Stimulated activated CD4-positive, alpha-beta T cell treated with anti-CD3 and anti-CD28 coated beads, Interleukin-12 subunit alpha, Interleukin-12 subunit beta, amount 100 ng/mL, for 48 hours (primary cell): Measurements from ENCODE around the gene PAGR1.
A peak's percentile ranks its signal among the peaks of the same experiment; 100 is the strongest.
"Not testable (repeated sequence)": the region's sequence is repeated elsewhere in the genome, so short reads cannot be mapped to it uniquely, and the experiment has no call there.

Experiments
- DNase-seq, 3 donors: peaks; one replicate each; pipeline ENCODE4 v3.0.0-alpha.2; 2020; ENCODE audit warnings: low read depth in 2 of 3, low spot score in 1 of 3

PAGR1 gene

GRCh38 chr16:29811896-29812665 is 3.9 kb upstream of the PAGR1 start, which contains the start of gene PRRT2:
Gene PRRT2, plus strand, starts transcription at chr16:29812193. Its CDS starts 862 bp downstream, at chr16:29813055.
- peak in 1 of 3 donors; percentile 48 for DNase-seq

GRCh38 chr16:29812754-29813643 is 3.0 kb upstream of the PAGR1 start:
- no peak for DNase-seq

- DNase-seq = no peak
Observed at GRCh38 chr16:29813644-29814562, 2.0 kb upstream of the PAGR1 start.

DNA sequence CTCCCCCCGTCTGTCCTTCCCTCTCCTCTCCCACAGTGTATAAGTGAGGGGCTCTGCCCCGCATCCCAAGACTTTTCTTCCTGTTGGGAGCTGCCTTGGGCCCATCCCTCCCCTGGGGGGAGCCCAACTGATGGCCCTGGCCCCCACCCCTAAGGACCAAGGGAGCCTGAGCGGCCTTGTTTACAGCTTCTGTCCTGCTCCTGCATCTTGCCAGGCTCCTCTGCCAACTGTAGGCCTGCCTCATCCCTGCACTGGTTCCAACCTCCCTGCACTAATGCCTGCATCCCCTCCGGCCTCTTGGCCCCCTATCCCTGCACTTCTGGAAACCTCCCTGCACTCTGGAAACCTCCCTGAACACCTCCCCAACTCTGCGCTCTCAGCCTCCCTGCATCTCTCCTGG is 1.4 kb upstream of the PAGR1 start:
- DNase-seq = no peak

DNA sequence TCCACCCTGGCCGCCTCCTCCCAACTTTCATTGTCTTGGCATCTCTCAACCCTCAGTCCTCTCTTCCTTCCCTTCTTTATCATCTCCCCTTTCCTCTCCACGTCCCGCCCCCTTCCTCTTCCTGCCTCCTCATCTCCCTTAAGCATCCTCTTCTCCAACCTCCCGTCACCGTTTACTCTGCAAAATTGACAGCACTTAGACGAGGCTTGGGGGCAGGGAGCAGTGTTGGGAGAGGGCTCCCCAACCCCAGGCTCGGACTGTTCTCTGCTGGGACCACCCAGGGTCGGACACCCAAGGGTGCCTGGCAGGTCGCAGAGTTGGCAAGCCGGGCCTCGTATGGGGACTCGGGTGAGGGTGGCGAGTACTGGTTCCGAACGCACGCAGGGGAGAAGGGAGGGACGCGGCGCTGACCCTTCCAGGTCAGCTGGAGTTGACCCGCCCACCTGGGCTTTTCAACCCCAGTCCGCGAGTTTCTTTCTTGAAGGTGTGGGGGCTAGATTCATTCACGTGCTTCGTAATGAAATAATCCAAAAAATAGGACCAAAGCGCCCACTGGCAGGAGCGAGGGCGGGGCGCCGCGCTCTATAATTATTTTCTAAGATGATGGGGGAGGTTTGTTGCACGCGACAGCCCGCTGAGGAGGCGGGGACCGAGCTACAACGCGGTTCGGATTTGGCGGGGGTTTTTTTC is 775 bp upstream of the PAGR1 start:
- no peak for DNase-seq

DNA sequence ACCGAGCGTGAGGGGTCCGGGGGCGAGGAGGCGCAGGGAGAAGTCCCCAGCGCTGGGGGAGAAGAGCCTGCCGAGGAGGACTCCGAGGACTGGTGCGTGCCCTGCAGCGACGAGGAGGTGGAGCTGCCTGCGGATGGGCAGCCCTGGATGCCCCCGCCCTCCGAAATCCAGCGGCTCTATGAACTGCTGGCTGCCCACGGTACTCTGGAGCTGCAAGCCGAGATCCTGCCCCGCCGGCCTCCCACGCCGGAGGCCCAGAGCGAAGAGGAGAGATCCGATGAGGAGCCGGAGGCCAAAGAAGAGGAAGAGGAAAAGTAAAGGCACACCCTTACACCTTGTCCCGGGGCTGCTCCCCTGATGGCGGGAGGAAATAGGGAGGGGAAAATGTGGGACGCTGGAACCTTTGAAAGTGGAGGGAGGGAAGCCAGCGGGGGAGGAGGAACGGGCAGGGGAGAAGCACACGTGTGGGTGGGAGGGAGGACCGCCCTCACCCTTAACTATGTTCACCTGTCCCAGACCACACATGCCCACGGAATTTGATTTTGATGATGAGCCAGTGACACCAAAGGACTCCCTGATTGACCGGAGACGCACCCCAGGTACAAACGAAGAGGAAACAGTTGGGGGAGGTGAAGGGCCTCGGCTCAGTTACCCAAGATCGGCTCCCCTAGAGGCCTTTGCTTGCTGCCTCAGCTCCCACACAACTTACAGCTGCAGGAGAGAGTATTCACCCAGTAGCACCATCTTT is 916 bp downstream of the PAGR1 start:
- peak in 1 of 3 donors; percentile 67 for DNase-seq

- DNase-seq = no peak
Observed at GRCh38 chr16:29818082-29818481, 2.1 kb downstream of the PAGR1 start.

- DNase-seq = no peak
Observed at GRCh38 chr16:29819506-29819905, 3.6 kb downstream of the PAGR1 start.

GRCh38 chr16:29820271-29820701 is 4.3 kb downstream of the PAGR1 start, which contains the start of gene MVP:
Gene MVP, plus strand, starts transcription at chr16:29820462. Its CDS starts 10,088 bp downstream, at chr16:29830550.
- no peak for DNase-seq

- no peak for DNase-seq
Observed at GRCh38 chr16:29820730-29821642, 5.0 kb downstream of the PAGR1 start.

- DNase-seq = no peak
Observed at GRCh38 chr16:29821643-29822115, 5.7 kb downstream of the PAGR1 start.

DNA sequence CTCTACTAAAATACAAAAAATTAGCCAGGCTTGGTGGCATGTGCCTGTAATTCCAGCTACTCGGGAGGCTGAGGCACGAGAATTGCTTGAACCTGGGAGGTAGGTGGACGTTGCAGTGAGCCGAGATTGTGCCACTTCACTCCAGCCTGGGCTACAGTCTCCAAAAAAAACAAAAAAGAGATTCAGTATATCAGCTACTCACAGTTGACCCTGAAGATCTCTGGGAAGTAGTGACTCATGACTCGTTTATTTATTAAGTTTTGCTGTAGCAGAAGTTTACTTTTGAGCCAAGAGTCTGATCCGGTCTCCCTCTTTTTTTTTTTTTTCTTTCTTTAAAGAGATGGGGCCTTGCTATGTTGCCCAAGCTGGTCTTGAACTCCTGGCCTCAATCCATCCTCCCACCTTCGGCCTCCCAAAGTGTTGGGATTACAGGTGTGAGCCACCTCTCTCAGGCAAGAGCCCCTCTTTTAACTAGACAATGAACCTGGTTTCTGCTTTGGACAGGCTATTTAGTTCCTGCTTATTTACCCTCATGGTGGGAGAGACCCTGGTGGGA is 8.7 kb downstream of the PAGR1 start:
- DNase-seq = no peak

DNA sequence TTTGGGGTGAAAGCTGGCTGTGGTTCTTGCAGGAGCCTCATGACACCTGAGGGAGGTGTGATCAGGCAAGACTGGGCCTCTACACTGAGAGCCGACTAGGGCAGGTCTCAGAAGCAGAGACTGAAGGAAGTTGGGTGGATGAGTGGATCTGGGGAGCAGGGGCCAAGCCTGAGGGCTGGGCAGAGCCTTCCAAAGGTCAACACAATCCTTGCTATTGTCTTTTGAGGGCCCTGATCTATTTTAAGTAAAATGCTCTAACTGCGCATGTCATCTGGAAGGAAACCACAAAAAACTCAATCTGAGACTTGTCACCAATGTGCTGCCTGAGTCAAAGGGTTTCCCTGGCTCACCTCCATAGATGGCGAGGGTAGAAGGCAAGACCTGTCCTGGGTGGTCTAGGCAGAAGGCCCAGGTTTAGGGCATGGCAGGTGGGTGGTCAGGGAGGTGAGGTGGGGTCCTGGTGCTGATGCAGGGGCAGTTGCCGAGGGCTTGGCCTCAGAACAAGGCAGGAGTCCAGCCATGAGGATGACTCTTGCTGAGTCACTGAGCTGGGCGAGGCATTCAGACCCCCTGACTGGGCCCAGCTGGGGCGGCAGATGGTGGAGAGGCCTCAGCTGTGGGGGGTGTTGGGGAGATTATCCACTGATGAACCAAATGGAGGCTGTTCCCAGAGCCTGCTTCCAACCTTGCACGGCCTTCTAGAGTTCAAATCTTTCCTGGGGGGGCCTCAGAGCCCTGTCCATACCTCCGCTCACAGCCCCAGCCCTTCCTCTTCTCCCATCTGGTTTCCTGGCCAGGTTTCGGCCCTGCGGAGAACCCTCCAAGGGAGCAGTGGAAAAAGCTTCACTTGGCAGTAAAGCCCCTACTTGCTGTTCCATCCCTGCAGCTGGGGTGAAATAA is 9.4 kb downstream of the PAGR1 start:
- no peak for DNase-seq

GRCh38 chr16:29826342-29826695 is 10.4 kb downstream of the PAGR1 start:
- no peak for DNase-seq

GRCh38 chr16:29830774-29831173 is 14.8 kb downstream of the PAGR1 start:
- no peak for DNase-seq

- DNase-seq = no peak
Observed at GRCh38 chr16:29831490-29831889, 15.5 kb downstream of the PAGR1 start.

DNA sequence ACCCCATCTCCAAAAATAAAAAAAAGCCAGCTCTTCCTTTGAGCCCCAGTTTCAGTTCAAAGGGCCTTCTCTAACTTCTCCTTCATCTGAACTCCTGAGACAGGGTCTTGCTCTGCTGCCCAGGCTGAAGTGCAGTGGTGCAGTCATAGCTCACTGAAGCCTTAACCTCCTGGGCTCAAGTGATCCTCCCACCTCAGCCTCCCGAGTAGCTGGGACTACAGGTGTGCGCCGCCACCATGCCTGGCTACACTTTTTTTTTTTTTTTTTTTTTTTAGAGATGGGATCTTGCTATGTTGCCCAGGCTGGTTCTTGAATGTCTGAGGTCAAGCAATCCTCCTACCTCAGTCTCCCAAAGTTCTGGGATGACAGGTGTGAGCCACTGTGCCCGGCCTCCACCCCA is 17.3 kb downstream of the PAGR1 start:
- DNase-seq = not testable (repeated sequence)
